Pulmonary artery endothelial cell (primary cell): ENCODE measurements around the gene PPP2CA. TPM values are rescaled to one million over a fixed set of nuclear protein-coding genes. Genes with fewer than 3 reads are reported as not detected.
A peak's percentile ranks its signal among the peaks of the same experiment; 100 is the strongest.

Experiments used
- DNase-seq: peaks from one replicate; pipeline ENCODE4 v3.0.0-alpha.2; 2011; ENCODE audit warnings: low read depth, low spot score
- total RNA-seq: library from RNA; depleted of rRNA; stranded (reverse); fragments of >200 nt; gene quantifications from 2 replicates; pipeline ENCODE4 v1.2.3, GENCODE V29; 2014

Gene PPP2CA
- total RNA-seq, 1 donor from 2014 or later = 119 TPM

DNA sequence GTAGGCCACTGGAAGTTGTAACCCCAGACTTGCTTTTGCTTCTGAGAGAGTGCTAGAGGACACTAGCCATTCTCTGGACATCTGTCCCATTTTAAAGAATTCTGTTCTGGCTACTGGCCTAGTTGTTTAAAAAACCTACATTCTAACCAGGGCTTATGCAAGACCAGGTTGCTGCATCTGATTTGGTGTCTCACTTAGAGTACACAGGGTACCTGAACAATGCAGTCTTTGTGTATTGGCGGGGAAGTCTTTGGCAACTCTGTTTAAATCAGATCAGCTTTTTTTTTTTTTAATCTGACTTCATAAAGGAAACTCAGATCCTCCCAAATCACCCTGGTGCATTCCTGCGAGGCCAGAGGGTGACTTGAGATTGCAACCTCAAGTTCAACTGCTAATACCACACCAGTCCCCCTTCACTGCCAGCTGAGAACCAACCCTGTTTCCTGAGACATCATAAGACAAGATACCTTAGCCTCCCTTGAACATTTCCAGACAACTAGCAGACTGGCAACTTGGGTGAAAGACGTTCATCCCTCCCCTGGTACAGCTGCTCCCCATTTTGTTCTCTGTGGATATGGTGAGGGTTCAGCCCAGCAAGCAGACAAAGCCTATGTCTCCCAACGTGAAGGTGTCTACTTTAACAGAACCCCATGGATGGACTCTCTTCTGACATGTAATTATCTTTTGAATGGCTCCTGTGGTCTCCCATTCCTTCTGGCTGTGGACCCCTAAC, 76.1 kb downstream of the PPP2CA start:
- DNase-seq = no peak

DNA sequence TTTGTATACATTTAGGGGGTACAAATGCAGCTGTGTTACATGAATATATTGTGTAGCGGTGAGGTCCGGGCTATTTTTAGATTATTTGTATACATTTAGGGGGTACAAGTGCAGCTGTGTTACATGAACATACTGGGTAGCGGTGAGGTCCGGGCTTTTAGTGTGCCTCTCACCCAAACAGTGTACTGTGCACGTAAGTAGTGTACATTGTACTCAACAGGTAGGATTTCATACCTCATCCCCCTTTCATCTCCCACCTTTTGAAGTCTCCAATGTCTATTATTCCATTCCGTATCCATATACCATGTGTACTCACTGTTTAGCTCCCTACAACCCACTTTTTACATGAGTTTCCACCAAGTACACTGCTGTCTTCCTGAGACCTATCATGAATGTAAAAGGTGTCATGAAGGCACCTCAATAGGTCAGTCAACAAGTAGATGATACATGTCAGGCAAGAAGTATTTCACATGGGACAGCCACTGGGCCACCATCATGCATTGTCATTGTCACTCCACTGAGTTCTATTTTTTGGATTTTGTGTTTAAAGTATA, 76.8 kb downstream of the PPP2CA start:
- no peak for DNase-seq

DNA sequence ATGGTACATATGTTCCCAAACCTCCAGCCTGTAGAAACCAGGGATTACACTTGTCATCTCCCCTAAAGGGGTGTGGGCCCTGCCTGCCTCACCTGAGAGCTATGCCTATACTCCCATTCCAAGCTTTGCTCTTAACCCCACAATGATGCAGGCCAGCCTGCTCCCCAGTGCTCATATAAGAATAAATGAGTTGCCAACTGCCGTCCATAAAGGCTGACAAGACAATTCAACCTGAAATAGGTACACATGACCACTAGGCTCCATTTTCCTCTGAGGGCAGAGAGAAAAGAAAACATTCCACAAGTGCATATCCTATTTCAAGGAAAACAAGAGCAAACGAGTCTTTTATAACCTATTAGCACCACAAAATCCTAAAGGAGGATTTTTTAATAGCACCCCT, 77.6 kb downstream of the PPP2CA start:
- no peak for DNase-seq

DNA sequence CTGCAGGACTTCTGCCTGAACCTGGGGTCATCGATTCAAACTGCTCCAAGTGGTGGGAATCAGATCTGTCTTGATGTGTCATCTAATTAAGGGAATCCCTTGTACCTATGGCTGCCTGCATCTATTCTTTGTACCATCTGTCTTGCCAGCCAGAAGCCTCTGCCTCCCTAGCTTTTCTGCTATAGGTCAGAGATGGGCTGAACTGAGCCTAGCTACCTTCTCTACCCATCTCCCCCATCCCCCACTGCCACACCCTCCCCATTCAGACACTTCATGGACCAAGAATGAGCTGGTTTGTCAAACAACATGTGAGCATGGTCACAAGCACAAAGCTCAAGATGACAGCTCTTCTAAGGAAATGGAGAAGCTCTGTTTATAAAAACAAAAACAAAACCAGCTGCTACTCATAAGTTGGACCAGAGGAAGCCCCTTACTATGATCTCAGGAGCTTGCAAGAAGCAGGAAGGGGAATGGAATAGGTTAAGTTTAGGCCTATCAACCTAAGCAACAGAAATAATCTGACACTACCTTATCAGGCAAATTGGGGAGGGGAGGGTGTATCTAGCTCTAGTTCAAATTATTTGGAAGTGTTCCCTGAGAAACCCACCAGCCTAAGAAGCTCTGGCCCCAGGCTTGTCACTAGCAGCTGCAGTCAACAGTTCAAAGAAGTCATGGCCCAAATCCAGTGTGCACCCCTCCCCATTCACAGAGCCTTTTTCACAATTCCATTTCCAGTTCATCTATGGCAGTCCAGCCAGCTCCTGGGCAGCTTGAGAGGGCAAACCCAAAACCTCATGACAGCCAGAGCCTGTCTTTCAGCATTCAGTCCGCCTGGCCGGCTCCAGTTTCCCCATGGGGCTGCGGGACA, 79.0 kb downstream of the PPP2CA start:
- no peak for DNase-seq

DNA sequence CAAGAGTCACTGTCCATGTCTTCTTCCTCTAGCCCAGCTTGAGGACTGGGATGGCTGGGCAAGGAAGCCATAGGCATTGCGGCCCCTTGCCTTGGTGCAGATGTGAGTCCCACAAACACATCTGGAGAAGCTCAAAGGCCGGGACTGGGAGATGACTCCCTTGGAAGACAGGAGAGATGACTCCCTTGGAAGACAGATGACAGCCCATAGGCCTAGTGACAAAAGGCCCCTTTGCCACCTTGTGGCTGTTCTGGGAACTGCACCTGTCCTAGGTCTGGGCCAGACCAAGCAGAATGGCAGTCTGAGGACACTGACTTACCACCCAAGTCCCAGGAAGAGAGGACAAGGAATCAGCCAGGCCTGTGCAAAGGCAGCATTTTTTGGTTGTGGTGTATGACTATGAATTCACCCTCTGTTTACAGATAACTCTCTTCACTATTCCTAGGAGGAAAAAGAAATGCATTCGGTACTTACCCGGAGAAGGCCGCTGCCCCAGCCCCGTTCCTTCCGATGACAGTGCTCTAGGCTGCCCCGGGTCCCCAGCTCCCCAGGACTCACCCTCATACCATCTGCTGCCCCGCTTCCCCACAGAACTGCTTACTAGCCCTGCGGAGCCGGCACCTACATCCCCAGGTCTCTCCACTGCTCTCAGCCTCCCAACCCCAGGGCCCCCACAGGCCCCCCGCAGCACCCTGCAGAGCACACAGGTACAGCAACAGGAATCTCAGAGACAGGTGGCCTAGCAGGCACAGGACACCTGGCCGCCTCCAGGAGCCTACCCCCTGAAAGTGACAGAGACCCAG, 79.9 kb downstream of the PPP2CA start:
- DNase-seq = peak; percentile 26

DNA sequence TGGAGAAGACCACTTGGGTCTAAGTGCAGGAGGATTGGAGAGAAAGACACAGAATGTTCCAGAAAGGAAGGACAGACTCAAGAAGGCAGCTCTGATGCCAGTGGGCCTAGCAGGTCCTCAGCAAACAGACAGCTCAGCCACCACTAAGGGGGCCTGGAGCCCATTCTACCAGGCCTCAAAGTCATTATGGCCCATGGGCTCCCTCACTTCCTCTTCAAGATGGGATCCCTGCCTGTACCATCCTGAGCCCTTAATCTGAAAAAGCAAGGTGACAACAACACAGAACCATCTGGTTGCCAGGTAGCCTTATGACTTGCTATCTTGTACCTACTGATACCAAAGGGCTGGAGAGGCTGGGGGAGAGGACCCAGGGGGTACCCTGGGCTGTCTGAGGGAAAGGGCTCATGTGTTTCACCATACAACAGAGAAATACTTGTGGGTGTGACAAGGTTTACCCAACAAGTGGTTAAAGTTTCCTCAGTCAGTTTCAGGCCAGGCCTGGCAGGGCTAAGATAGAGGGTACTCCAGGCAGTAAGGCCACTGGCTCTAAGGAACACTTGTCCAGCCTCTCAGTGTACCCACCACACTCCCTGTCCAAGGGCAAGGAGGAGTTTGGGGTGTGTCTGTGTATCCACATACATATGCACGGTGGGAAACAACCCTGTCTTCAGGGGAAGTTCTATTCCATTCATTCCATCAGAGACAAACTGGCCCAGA, 80.7 kb downstream of the PPP2CA start:
- DNase-seq = no peak

Other genes with a start within 250 kb of the PPP2CA start
- 402 and 454 TPM in 2 replicates for gene VDAC1, start 221.1 kb downstream of the PPP2CA start, total RNA-seq
- 0.07 and 0.26 TPM in 2 replicates for gene TCF7, start 111.4 kb downstream of the PPP2CA start, total RNA-seq
- gene SKP1, start 49.1 kb downstream of the PPP2CA start, total RNA-seq = 248 and 304 TPM in 2 replicates
- 0.32 and 0.59 TPM in 2 replicates for gene CDKL3, start 141.1 kb upstream of the PPP2CA start, total RNA-seq
- gene UBE2B, start 145.5 kb upstream of the PPP2CA start, total RNA-seq = 22.7 and 23.3 TPM in 2 replicates
- gene CDKN2AIPNL, start 185.8 kb upstream of the PPP2CA start, total RNA-seq = 49.1 and 60.0 TPM in 2 replicates